Mesendoderm (in vitro differentiated cells): Measurements from ENCODE around the gene CYP20A1.

ENCODE experiments used
- DNase-seq: peaks from one replicate; pipeline ENCODE4 v3.0.0; 2013
- H2AK5ac ChIP-seq: 2 replicates; pipeline ENCODE4 v1.6.1; 2013; ENCODE audit warnings: low read length, inconsistent platforms
- H2BK120ac ChIP-seq: 2 replicates; pipeline ENCODE4 v1.6.1; 2013; ENCODE audit warnings: low read depth, mild to moderate bottlenecking, low read length, moderate library complexity, mixed read lengths
- H2BK15ac ChIP-seq: replicated peaks from 2 replicates; pipeline ENCODE4 v1.6.1; 2013; ENCODE audit warnings: low read depth, mild to moderate bottlenecking, moderate library complexity
- H2BK5ac ChIP-seq: 2 replicates; pipeline ENCODE4 v1.6.1; 2013; ENCODE audit warnings: low read length, inconsistent platforms
- H3K18ac ChIP-seq: 2 replicates; pipeline ENCODE4 v1.6.1; 2013; ENCODE audit warnings: mild to moderate bottlenecking, low read length, mixed read lengths
- H3K23ac ChIP-seq: one replicate; pipeline ENCODE4 v1.6.1; 2013; ENCODE audit warnings: low read length
- H3K27ac ChIP-seq: 2 replicates; pipeline ENCODE4 v1.5.1; 2013; ENCODE audit warnings: low read depth, mild to moderate bottlenecking, inconsistent platforms, low read length, moderate library complexity
- H3K27me3 ChIP-seq: 2 replicates; pipeline ENCODE4 v1.6.1; 2013; ENCODE audit warnings: low read length, control low read depth, mild to moderate bottlenecking, inconsistent platforms; ENCODE audit not compliant: insufficient read depth, poor library complexity
- H3K36me3 ChIP-seq: 2 replicates; pipeline ENCODE4 v1.6.1; 2013; ENCODE audit warnings: low read length, inconsistent platforms; ENCODE audit not compliant: control insufficient read depth, insufficient read depth
- H3K4ac ChIP-seq: one replicate; pipeline ENCODE4 v1.6.1; 2013; ENCODE audit warnings: low read depth, mild to moderate bottlenecking, low read length, moderate library complexity
- H3K4me1 ChIP-seq: 2 replicates; pipeline ENCODE4 v1.6.1; 2013; ENCODE audit warnings: low read depth, low read length, inconsistent platforms; ENCODE audit not compliant: control insufficient read depth
- H3K4me2 ChIP-seq: 2 replicates; pipeline ENCODE4 v1.6.1; 2013; ENCODE audit warnings: low read length
- H3K4me3 ChIP-seq: 2 replicates; pipeline ENCODE4 v1.5.1; 2013; ENCODE audit warnings: mild to moderate bottlenecking, low read length
- H3K56ac ChIP-seq: one replicate; pipeline ENCODE4 v1.6.1; 2013; ENCODE audit warnings: low read length
- H3K79me1 ChIP-seq: 2 replicates; pipeline ENCODE4 v1.6.1; 2013; ENCODE audit warnings: low read length, inconsistent platforms
- H3K79me2 ChIP-seq: 2 replicates; pipeline ENCODE4 v1.6.1; 2013; ENCODE audit warnings: mild to moderate bottlenecking, low read length; ENCODE audit not compliant: control insufficient read depth, insufficient read depth
- H3K9ac ChIP-seq: 2 replicates; pipeline ENCODE4 v1.6.1; 2013; ENCODE audit warnings: low read length, inconsistent platforms
- H4K5ac ChIP-seq: one replicate; pipeline ENCODE4 v1.6.1; 2013; ENCODE audit warnings: low read length
- H4K8ac ChIP-seq: one replicate; pipeline ENCODE4 v1.6.1; 2013; ENCODE audit warnings: low read depth, mild to moderate bottlenecking, control low read depth, low read length, moderate library complexity
- WGBS: extraction: QIAGEN DNeasy Blood & Tissue Kit; methylation state at CpG from one replicate; pipeline ENCODE4 v1.1.7; 2013; ENCODE audit warnings: low lambda C conversion rate, missing lambda C conversion rate; ENCODE audit not compliant: insufficient coverage; ENCODE audit errors: extremely low coverage; 5-methylcytosine and 5-hydroxymethylcytosine counted together

Gene CYP20A1

DNA sequence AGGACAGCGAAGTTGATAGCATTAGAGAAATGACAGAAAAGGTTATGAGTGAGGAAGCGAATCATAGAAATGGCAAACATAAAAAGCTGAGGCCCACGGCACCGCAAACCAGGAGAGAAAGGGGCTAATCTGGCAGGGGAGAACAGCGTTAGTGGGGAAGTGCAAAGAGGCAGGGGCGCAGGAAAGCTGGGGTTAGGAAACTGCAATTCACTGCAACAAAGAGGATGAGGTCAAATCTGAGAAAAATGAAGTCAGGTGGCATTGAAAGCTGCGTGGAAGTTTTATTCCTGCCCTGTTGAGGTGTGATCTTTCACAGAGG is 88.7 kb downstream of the CYP20A1 start:
- Histone ChIP-seq H3K79me2 (peaks cover 32% of the 10 kb centered on the region), H3K79me1 (no peaks in the 10 kb centered on the region), H4K5ac (no peak overlapping the region), H2AK5ac (no peak overlapping the region), H3K4me2 (peak overlapping the region; percentile 84), H3K4me3 (peak overlapping the region; percentile 78), H3K56ac (peak overlapping the region; percentile 95), H4K8ac (peak overlapping the region; percentile 30), H3K27ac (peak overlapping the region; percentile 92), H2BK15ac (no peak overlapping the region), H2BK120ac (peak overlapping the region; percentile 75), H3K27me3 (no peaks in the 10 kb centered on the region), H3K23ac (no peak overlapping the region), H3K4ac (peak overlapping the region; percentile 90), H2BK5ac (peak overlapping the region; percentile 91), H3K18ac (peak overlapping the region; percentile 81), H3K9ac (peak overlapping the region; percentile 91), H3K4me1 (no peaks in the 10 kb centered on the region), H3K36me3 (no peaks in the 10 kb centered on the region)
- no peak for DNase-seq
- no CpG with 5 or more reads among the region's 7 CpGs for WGBS

DNA sequence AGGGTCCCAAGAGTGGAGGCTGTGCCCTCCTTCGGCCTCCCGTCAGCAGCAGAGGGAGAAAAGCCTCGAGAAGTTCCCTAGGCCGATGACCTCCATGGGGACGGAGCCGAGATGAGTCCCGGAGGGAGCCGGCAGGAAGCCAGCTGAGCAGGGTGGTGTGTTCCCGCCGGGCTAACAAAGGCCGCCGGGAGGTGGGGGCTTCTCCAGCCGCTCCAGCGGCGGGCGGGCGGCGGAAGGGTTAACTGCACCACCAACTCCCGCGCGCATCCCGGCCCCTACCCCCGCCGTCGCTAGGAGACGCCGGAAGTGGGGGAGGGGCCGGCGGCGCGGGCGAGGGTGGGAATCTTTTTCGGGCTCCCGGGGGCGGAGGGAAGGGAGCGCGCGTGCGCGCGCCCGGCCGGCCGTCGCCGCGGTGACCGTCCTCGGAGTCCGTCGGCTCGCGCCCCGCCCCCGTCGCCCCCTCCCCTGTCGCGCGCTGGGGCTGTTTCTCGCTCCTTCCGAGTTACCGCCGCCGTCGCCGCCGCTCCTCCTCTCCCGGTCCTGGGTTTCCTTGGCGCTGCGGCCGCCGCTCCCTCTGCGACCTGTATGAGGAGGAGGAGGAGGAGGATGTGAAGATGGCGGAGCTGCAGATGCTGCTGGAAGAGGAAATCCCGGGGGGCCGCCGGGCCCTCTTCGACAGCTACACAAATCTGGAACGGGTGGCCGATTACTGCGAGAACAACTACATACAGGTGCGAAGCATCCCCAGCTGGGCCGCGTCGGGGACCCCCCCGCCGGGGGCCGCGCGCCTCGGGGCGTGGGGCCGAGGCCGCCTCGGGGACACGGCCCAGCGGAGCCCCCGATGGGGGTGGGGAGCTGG is 89.3 kb downstream of the CYP20A1 start, which contains the start of gene ABI2:
Gene ABI2, plus strand, starts transcription at position 494 of the 859 bp plus-strand sequence. Its CDS starts 121 bp downstream, at position 615.
- H3K27ac ChIP-seq, result peak within 1 kb of the TSS; percentile 99
- H3K4me2 ChIP-seq, result peak within 1 kb of the TSS; percentile 84
- peaks cover 32% of the 10 kb centered on the region for H3K79me2 ChIP-seq
- peak; percentile 98 for DNase-seq
- peak within 1 kb of the TSS; percentile 91 for H3K9ac ChIP-seq
- no peak within 1 kb of the TSS for H2AK5ac ChIP-seq
- H3K4me3 ChIP-seq, result peak within 1 kb of the TSS; percentile 90
- peak within 1 kb of the TSS; percentile 80 for H2BK120ac ChIP-seq
- H3K18ac ChIP-seq, result peak within 1 kb of the TSS; percentile 81
- peak within 1 kb of the TSS; percentile 30 for H4K8ac ChIP-seq
- H3K27me3 ChIP-seq, result no peaks in the 10 kb centered on the region
- peak within 1 kb of the TSS; percentile 91 for H2BK5ac ChIP-seq
- peak within 1 kb of the TSS; percentile 92 for H3K4ac ChIP-seq
- H3K4me1 ChIP-seq, result no peaks in the 10 kb centered on the region
- H2BK15ac ChIP-seq, result no peak within 1 kb of the TSS
- no CpG with 5 or more reads among the region's 98 CpGs for WGBS
- peak within 1 kb of the TSS; percentile 51 for H3K23ac ChIP-seq
- H4K5ac ChIP-seq, result no peak within 1 kb of the TSS
- H3K79me1 ChIP-seq, result no peaks in the 10 kb centered on the region
- H3K36me3 ChIP-seq, result no peaks in the 10 kb centered on the region
- H3K56ac ChIP-seq, result peak within 1 kb of the TSS; percentile 95

DNA sequence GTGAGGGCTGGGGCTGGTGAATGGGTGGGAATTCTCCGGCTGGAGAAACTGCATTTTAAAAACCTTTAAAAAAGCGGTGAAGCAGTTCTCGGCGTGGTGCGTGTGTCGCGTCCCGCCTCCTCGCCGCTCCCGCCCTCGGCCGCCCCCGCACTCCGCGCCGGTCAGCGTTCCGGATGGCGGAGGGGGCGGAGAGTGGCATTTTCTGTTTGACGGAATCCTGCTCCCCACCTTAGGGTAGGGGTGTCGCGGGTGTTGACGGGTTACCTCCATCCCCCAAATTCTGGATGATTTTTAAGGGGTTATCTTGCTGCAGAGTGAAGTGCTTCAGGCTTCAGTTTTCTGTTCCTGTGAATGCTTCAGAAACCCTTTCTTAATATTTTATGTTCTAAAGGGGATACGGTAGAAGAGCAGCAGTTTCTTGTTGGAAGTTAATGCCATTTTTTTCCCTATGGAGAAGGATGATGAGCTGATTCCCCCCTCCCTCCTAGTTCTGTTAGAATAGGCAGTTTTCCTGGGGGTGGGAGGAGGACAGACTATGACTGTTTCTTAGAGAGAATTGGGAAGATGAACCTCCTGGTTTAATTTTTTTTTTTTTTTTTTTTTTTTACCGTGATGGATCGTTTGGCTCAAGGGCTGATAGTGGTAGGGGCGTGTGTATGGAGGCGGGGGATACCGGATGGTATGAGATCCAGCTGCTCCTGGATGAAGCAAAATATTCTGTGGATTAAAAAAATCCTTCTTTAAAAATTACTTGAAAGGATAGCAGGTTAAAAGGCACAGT is 90.1 kb downstream of the CYP20A1 start:
- H3K4me3 ChIP-seq, result peak overlapping the region; percentile 90
- no peak overlapping the region for H2AK5ac ChIP-seq
- H3K27ac ChIP-seq, result peak overlapping the region; percentile 99
- H3K27me3 ChIP-seq, result no peaks in the 10 kb centered on the region
- H2BK5ac ChIP-seq, result no peak overlapping the region
- H3K4me1 ChIP-seq, result no peaks in the 10 kb centered on the region
- H3K79me2 ChIP-seq, result peaks cover 37% of the 10 kb centered on the region
- DNase-seq, result peak; percentile 43
- no peak overlapping the region for H2BK15ac ChIP-seq
- H3K23ac ChIP-seq, result no peak overlapping the region
- no CpG with 5 or more reads among the region's 31 CpGs for WGBS
- H4K5ac ChIP-seq, result no peak overlapping the region
- H2BK120ac ChIP-seq, result peak overlapping the region; percentile 80
- H3K36me3 ChIP-seq, result no peaks in the 10 kb centered on the region
- H3K4ac ChIP-seq, result peak overlapping the region; percentile 92
- no peaks in the 10 kb centered on the region for H3K79me1 ChIP-seq
- H3K56ac ChIP-seq, result peak overlapping the region; percentile 95
- peak overlapping the region; percentile 62 for H3K9ac ChIP-seq
- H4K8ac ChIP-seq, result no peak overlapping the region
- peak overlapping the region; percentile 60 for H3K18ac ChIP-seq
- H3K4me2 ChIP-seq, result peak overlapping the region; percentile 55

DNA sequence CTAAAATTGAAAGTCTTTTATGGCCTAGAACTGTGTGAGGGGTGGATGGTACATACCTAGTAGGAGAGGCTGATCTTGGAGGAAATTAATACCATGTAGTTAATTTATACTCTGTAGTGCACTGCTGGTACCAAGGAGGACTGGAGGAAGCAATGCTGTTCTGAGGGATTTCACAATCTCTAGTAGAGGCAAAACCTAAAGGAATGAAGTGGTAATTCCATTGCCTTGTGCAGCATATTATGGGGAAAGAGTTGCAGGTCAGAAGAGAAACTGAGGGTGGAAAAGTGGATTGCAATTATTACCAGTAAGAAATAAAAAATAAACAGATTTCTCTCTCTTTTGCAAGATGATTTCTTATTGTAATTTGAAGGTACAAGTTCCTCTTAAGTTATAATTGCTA is 91.6 kb downstream of the CYP20A1 start:
- Histone ChIP-seq H3K23ac (no peak overlapping the region), H3K4me1 (no peaks in the 10 kb centered on the region), H4K5ac (no peak overlapping the region), H3K4me3 (no peak overlapping the region), H3K27ac (no peak overlapping the region), H3K4me2 (no peak overlapping the region), H3K18ac (no peak overlapping the region), H2AK5ac (no peak overlapping the region), H4K8ac (no peak overlapping the region), H3K4ac (no peak overlapping the region), H2BK5ac (no peak overlapping the region), H3K56ac (peak overlapping the region; percentile 39), H3K36me3 (no peaks in the 10 kb centered on the region), H3K27me3 (no peaks in the 10 kb centered on the region), H3K79me2 (peaks cover 45% of the 10 kb centered on the region), H2BK15ac (no peak overlapping the region), H2BK120ac (no peak overlapping the region), H3K79me1 (no peaks in the 10 kb centered on the region), H3K9ac (peak overlapping the region; percentile 25)
- DNase-seq, result peak; percentile 6

DNA sequence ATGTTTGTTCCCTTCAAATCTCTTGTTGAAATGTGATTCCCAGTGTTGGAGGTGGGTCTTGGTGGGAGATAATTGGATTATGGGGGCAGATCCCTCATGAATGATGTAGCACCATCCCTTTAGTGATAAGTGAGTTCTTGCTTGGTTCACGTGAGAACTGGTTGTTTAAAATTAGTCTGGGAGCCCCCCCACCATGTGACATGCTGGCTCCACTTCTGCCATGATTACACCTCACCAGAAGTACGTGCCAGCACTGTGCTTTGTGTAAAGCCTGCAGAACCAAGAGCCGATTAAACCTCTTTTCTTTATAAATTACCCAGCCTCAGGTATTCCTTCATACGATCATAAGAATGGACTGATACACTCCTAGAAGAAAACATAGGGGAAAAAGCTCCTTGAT is 99.5 kb downstream of the CYP20A1 start:
- Histone ChIP-seq H4K5ac (no peak overlapping the region), H3K4me3 (no peak overlapping the region), H3K4me2 (no peak overlapping the region), H3K27me3 (no peaks in the 10 kb centered on the region), H3K79me2 (peaks cover 46% of the 10 kb centered on the region), H2AK5ac (no peak overlapping the region), H2BK5ac (no peak overlapping the region), H3K23ac (no peak overlapping the region), H3K9ac (no peak overlapping the region), H4K8ac (no peak overlapping the region), H2BK15ac (no peak overlapping the region), H3K27ac (no peak overlapping the region), H3K4me1 (no peaks in the 10 kb centered on the region), H3K18ac (no peak overlapping the region), H3K36me3 (no peaks in the 10 kb centered on the region), H3K79me1 (peaks cover 11% of the 10 kb centered on the region), H3K4ac (no peak overlapping the region), H2BK120ac (no peak overlapping the region), H3K56ac (no peak overlapping the region)
- DNase-seq, result peak; percentile 43
- no CpG with 5 or more reads among the region's 4 CpGs for WGBS
